Stimulated activated CD8-positive, alpha-beta memory T cell treated with anti-CD3 and anti-CD28 coated beads, Interleukin-15, amount 100 ng/mL, for 24 hours (primary cell): Measurements from ENCODE around the gene IFNA1.
"Not testable (repeated sequence)": the region's sequence is repeated elsewhere in the genome, so short reads cannot be mapped to it uniquely, and the experiment has no call there.

ENCODE experiments used
- DNase-seq: peaks from one replicate; pipeline ENCODE4 v3.0.0-alpha.2; 2020; ENCODE audit warnings: low read depth

The IFNA1 gene

DNA sequence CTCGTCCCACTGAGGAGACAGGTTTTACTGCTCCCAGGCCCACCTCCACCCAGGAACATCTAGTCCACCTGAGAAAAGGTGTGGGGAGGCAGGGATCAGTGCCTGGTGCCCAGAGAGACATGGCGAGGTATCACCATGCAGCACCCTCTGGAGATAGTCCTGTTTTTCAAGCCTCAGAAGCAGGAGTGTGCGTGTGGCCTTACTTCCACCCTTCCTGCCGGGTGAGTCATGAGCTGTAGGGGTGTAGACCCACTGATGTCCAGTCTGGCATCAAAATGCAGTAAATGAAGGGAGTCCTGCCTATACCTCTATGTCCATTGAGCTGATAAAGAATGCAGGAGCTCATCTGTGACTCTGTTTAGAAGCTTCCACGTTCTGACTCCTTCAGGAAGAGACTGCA is 9.1 kb downstream of the IFNA1 start:
- DNase-seq = not testable (repeated sequence)

DNA sequence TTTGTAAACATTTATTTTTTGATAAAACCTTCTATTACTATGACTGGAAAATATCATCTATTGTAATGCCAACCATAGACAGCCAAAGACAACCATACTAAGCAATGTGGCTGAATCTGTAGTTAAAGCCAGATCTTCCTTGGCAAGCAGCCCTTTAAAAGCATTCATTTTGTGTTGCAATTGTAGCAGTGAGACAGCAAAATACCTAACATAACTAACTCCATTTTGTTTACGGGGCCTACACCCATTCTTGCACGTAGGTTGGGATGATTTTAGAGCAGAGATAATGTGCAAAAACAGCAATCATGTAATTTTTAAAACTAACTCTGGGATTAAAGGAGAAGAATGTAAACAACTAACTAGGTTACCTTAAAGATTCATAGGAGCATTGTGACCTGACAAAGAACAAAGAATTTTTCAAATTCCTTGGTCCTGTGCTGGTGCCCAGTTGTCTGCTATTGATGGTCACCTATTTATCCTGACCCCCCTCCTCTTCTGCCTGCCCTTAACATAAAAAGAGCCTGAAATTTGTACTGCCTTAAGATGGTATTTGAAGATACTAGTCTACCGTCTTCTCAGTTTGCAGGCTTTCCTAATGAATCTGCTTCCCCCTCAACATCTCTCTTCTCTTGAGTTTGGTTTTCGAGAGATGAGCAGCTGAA is 10.6 kb downstream of the IFNA1 start:
- DNase-seq = no peak

DNA sequence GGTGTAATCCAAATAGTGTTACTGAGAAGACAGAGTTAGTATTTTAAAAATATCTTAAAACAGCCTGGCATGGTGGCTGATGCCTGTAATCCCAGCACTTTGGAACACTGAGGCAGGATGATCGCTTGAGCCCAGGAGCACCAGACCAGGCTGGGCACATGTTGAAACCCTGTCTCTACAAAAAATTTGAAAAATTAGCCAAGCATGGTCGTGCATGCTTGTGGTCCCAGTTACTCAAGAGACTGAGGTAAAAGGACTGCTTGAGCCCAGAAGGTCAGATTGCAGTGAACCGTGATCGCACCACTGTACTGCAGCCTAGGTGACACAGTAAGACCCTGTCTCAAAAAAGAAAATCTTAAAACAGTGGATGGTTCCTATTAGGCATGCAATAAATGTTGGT is 12.4 kb downstream of the IFNA1 start:
- no peak for DNase-seq

DNA sequence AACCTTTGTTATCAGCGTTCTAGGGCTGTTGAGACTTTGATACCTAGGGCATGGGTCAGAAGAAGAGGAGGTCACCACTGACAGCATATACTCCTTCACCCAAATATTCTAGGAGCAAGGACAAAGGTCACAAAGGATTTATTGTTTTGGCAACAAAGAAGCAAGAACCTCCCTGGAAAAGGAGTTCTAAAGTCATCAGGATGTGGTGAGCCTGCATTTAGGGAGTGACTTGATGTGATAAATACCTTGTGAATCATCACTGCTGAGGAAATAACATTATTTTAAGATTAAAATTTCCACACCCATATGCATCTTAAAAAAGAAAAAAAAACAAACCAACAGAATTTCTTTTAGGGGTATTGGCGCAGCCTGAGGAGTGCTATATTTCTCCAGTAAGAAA is 13.9 kb downstream of the IFNA1 start:
- no peak for DNase-seq

DNA sequence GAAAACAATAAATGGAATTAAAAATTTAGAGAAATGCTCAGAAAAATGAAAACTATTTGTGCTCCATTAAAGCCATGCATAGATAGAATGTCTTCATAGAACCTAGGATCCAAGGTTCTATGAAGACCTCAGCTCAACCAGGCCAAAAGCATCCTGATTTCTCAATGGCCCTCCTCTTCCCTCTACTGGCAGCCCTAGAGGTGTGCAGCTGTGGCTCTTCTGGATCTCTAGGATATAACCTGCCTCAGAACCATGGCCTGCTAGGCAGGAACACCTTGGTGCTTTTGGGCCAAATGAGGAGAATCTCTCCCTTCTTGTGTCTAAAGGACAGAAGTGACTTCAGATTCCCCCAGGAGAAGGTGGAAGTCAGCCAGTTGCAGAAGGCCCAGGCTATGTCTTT is 15.1 kb downstream of the IFNA1 start:
- DNase-seq = no peak

DNA sequence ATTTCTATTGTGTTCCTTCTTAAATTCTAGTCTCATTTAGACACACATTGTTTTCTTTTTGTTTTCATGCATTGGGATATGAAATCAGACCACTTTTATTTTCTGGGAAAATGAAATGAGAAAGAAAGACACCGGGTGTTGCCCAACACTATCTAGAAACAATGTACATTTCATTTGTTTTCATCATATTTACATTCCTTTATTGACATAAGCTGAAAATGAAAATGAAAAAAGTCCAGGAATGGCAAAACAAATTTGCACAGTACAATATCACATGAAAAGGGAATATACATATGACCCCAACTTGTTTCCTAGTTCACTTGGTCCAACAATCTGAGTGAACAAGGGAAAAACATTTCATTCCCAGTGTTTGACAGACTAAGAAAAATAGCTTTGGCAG is 21.1 kb downstream of the IFNA1 start:
- DNase-seq = no peak

DNA sequence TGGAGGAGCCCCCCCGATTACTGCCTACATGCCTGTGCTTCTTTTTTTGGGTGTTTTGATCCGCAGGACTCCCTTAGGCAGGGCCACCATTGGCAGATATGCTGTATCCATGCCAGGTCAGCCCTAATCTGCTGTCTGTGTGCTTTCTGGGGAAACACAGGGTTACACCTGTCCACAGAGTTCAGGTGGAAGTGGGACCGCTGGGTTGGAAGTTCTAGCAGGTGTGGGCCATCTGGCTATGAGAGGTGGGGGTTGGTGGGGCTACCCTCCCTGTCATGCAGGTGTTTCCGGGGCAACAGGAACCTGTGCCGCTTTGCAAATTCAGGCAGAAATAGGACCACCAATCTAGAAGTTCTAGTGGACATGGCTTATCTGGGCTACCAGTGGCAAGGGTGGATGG is 24.9 kb downstream of the IFNA1 start:
- no peak for DNase-seq

DNA sequence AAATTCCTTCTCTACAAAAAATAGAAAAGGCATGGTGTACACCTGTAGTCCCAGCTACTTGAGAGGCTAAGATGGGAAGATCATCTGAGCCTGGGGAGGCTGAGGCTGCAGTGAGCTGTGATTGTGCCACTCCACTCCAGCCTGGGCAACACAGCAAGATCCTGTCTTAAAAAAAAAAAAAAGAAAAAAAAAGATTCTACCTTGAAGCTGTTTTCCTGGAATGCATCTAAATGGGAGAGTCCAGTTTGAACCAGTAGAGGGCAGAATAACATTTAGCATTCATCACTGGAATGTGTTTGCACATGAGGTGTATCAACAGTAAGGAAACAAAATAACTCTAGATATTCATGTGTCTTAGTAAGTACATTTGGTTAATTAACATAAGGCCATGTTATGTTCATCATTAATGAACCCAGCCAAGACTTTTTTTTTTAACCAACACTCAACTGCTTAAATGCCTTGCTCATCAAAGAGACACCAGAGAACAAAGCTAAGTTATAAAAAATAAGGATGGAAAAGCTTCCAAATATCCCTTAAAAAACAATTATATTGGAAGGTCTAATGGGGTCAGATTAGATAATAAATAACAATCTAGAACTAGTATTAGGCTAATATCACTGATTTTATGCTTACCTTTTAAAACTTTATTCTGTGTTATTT is 25.8 kb downstream of the IFNA1 start:
- DNase-seq = no peak

DNA sequence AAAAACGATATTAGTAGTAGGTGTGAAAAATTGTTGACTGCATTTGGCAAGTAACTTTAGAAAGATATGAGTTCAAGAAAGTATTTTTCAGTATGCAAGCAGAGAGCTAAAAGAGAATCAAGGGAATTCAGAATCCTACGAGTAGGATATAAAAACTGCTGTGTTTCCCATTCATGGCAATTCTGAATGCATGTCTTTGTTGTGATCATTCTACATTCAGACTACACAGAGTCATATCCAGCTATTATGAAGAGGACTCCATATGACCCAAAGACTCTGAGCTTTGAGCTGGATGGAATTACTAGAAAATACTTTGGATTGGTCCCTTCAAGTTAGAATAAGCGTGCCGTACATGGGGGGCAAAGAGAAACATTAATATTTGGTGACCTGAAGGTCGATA is 29.9 kb downstream of the IFNA1 start:
- DNase-seq = no peak

DNA sequence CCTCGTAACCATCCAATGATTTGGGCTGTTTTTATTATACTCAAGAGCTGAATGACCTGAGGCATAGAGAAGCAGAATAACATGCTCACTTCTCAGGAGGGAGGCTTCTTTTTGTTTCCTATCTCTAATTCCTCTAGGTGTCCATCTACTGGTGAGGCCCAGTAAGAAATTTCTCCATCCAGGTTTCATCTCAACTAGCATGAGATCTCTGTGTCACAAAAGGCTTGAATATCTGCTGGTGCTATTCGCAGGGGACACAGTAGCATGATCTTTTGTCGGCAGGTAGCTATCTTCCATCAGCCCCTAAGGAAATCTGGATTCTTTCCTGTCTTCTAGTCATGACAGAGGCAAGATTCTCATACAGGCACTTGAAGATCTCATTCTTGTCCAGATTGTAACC is 33.0 kb downstream of the IFNA1 start:
- DNase-seq = no peak

DNA sequence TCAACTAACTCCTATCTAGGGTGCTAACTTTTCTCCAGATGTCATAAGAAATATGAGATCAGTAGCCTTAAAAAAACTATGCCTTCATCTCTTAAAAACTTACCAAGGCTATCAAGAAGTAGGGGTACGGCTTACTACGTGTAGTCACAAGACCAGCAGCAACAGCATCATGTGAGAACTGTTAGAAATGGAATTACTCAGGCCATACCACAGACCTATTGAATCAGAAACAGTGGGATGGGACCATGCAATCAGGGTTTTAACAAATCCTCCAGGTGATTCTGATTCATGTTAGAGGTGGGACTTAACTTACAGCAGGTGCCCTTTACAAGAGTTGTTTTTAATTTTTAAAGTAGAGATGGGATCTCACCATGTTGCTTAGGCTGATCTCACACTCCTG is 37.2 kb downstream of the IFNA1 start:
- no peak for DNase-seq

DNA sequence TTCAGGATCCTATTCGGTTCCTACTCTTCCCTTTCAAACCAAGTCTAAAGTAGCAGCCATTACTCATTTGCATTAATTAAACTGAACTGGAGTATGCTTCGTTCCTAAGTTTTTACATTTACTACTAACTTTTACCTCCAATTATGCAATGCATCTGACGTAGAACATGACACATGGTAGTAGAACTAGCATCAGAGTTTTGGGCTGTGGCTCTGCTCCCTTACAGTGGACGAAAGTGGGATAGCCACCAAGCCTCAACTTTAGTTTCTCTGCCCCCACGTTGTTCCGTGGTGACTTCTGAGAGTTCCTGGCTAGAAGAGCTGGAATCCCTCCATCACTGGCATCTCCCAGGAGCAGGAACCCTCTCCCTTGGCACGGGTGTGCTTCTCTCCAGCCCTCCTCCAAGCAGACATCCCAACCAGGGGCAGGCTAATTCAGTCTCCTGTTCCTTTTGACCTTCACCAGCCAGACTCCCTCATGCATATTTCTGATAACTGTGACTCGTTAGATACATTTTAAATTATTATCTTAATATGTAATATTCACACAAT is 39.0 kb downstream of the IFNA1 start:
- DNase-seq = no peak

DNA sequence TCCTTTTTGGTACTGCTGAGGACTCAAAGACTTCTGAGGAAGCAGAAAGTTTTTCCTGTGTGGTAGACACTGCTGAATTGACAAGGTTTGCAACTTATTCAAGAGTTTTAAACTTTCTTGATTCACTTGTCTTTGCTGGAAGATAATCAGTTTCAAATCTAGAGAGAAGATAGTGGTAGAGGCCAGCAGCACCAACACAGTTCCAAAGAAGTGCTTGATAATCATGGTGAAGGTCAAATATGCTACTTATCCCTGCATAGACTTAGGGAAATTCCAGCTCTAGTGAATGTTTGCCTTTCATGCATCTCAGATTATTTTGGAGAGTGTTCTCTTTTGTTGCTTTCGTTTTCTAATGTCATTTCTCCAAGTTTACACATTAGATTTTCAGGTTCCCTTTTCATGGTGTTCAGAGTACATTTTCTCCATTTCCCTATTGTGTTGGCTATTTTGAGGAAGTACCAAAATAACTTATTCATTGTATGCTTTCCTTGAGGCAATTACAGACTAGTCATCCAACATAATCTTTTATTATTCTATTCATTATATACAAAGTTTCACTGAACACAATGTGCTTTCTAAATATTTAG is 41.3 kb downstream of the IFNA1 start:
- DNase-seq = no peak

DNA sequence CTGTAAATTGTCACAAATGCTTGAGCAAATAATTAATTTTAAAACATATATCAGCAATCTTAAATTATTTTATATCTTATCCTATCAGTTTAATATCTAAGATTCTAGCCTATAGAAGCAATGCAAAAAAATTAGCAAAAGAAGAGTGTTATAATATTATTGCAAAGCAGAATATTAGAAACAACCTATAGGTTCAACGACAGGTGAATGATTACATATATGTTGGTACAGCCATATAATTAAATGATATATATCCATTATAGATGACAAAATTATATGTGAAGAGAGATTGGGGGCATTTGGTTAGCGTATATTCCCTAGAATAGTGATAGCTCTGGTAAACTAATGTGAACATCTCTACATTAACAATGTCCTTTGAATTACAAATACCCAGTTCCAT is 42.0 kb downstream of the IFNA1 start, which contains the start of gene IFNE:
Gene IFNE, minus strand, starts transcription at position 101 of the 400 bp plus-strand sequence. CDS start 619 bp downstream, outside the sequence.
- no peak for DNase-seq
